ENCODE measurements around the gene ATP2A1. TPM values are rescaled to one million over a fixed set of nuclear protein-coding genes. Genes with fewer than 3 reads are reported as not detected.
"Not testable (repeated sequence)": the region's sequence is repeated elsewhere in the genome, so short reads cannot be mapped to it uniquely, and the experiment has no call there.

Gene ATP2A1
- polyA plus RNA-seq, 1 donor (not counting 4 experiments of a cell fraction or from before 2014, with no cell fraction given): 0.12 TPM

DNA sequence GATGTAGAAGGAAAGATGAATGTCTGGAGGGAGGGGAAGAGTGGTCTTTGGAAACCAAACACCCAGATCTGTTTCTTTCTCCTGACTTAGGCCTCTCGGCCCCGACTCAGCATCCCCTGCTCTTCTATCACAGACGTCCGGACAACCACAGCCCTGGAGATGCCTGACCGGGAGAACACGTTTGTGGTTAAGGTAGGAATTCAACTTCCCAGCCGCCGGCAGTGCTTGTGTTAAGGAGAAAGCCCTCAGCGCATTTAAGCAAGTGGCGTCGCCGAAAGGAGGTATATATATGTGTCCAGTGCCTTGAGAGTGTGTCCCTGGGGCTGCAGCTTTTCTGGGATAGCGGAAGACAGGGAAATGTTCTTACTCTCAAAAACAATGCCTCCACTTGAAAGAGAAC lies 11.0 kb upstream of the ATP2A1 start:
- dilution Hi-C loops (cut with MboI; ENCODE audit: extremely low pct_ligation_motif_present, low sequenced_read_pairs): no loop called here
- Histone ChIP-seq H3K27ac (ENCODE audit: control insufficient read depth, insufficient read depth, low read length) (no peak overlapping the region), H3K4me2 (ENCODE audit: control insufficient read depth, extremely low read depth, insufficient read depth, low read depth, low read length) (no peak overlapping the region), H3K4me1 (ENCODE audit: control insufficient read depth, extremely low read depth, insufficient read depth, low read length) (peaks cover 9% of the 10 kb centered on the region), H4K20me1 (ENCODE audit: control insufficient read depth, extremely low read depth, insufficient read depth, low read length) (no peaks in the 10 kb centered on the region), H2AFZ (ENCODE audit: control insufficient read depth, low read length) (no peak overlapping the region), H3K9me3 (ENCODE audit: control insufficient read depth, low read depth, low read length) (no peaks in the 10 kb centered on the region), H3K9me1 (ENCODE audit: control insufficient read depth, extremely low read depth, insufficient read depth, low read length) (no peaks in the 10 kb centered on the region), H3K36me3 (ENCODE audit: control insufficient read depth in 2 of 2, extremely low read depth in 1 of 2, insufficient read depth in 2 of 2, low read length in 2 of 2) (peaks cover 18 to 31% of the 10 kb centered on the region in 2 experiments), H3K4me3 (ENCODE audit: control insufficient read depth in 2 of 3, extremely low read depth in 1 of 3, insufficient read depth in 2 of 3, low read depth in 1 of 3, low read length in 3 of 3) (no peak overlapping the region), H3K27me3 (ENCODE audit: control insufficient read depth, extremely low read depth, insufficient read depth, low read length) (no peaks in the 10 kb centered on the region), H3K79me2 (ENCODE audit: control insufficient read depth, insufficient read depth, low read length) (peaks cover 37% of the 10 kb centered on the region), H3K9ac (ENCODE audit: control insufficient read depth, extremely low read depth, insufficient read depth, low read length) (no peak overlapping the region)
- no peak for DNase-seq (ENCODE audit: low read depth, low spot score)
- no peak for TF ChIP-seq EZH2 (IDR thresholded peaks at IDR 0.05; ENCODE audit: low read length)
- TF ChIP-seq, protein P1, sequence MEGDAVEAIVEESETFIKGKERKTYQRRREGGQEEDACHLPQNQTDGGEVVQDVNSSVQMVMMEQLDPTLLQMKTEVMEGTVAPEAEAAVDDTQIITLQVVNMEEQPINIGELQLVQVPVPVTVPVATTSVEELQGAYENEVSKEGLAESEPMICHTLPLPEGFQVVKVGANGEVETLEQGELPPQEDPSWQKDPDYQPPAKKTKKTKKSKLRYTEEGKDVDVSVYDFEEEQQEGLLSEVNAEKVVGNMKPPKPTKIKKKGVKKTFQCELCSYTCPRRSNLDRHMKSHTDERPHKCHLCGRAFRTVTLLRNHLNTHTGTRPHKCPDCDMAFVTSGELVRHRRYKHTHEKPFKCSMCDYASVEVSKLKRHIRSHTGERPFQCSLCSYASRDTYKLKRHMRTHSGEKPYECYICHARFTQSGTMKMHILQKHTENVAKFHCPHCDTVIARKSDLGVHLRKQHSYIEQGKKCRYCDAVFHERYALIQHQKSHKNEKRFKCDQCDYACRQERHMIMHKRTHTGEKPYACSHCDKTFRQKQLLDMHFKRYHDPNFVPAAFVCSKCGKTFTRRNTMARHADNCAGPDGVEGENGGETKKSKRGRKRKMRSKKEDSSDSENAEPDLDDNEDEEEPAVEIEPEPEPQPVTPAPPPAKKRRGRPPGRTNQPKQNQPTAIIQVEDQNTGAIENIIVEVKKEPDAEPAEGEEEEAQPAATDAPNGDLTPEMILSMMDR (optimal IDR thresholded peaks at IDR 0.05 in 1 of 3, IDR thresholded peaks at IDR 0.05 in 1 of 3, conservative IDR thresholded peaks at IDR 0.05 in 1 of 3; ENCODE audit: extremely low read depth in 1 of 3, insufficient read depth in 2 of 3, low read length in 3 of 3): no peak
- no peak for FAIRE-seq

DNA sequence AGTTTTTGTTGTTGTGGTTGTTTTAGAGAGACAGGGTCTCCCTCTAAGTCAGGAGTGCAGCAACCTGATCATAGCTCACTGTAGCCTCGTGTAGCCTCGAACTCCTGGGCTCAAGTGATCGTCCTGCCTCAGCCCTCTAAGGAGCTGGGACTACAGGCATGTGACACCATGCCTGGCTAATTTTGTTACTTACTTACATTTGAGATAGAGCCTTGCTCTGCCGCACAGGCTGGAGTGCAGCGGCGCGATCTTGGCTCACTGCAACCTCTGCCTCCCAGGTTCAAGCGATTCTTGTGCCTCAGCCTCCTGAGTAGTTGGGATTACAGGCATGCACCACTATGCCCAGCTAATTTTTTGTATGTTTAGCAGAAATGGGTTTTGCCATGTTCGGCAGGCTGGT lies 10.6 kb upstream of the ATP2A1 start:
- DNase-seq (ENCODE audit: low read depth, low spot score); dilution Hi-C loops (cut with MboI; ENCODE audit: extremely low pct_ligation_motif_present, low sequenced_read_pairs); H4K20me1 ChIP-seq (ENCODE audit: control insufficient read depth, extremely low read depth, insufficient read depth, low read length): not testable (repeated sequence)

DNA sequence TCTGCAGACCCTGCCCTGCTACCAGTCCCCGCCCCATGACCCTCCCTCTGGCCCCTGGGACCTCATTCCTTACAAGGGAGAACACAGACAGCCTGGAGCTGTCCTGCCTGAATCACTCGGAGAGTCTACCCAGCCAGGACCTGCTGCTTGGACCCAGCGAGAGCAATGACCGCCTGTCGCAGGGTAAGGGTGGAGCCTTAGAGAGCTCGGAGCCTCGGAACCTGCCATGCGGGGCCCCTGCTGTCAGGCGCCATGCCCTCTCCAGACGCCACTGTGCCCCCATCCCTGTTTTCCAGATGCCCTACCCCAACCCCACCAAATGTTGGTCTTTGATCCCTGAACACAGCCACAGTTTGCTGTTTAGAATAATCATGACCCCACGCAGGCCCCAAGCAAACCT lies 9.1 kb upstream of the ATP2A1 start:
- FAIRE-seq (no peak), DNase-seq (ENCODE audit: low read depth, low spot score) (no peak)
- no peaks in the 10 kb centered on the region for H4K20me1 ChIP-seq (ENCODE audit: control insufficient read depth, extremely low read depth, insufficient read depth, low read length)
- H3K4me3 ChIP-seq (ENCODE audit: control insufficient read depth in 2 of 3, extremely low read depth in 1 of 3, insufficient read depth in 2 of 3, low read depth in 1 of 3, low read length in 3 of 3): no peak overlapping the region
- no peaks in the 10 kb centered on the region for H3K9me1 ChIP-seq (ENCODE audit: control insufficient read depth, extremely low read depth, insufficient read depth, low read length)
- H3K9ac ChIP-seq (ENCODE audit: control insufficient read depth, extremely low read depth, insufficient read depth, low read length): no peak overlapping the region
- no peaks in the 10 kb centered on the region for H3K9me3 ChIP-seq (ENCODE audit: control insufficient read depth, low read depth, low read length)
- no peak for TF ChIP-seq EZH2 (IDR thresholded peaks at IDR 0.05; ENCODE audit: low read length)
- TF ChIP-seq, protein P1 (optimal IDR thresholded peaks at IDR 0.05 in 1 of 3, IDR thresholded peaks at IDR 0.05 in 1 of 3, conservative IDR thresholded peaks at IDR 0.05 in 1 of 3; ENCODE audit: extremely low read depth in 1 of 3, insufficient read depth in 2 of 3, low read length in 3 of 3): no peak
- H3K36me3 ChIP-seq (ENCODE audit: control insufficient read depth in 2 of 2, extremely low read depth in 1 of 2, insufficient read depth in 2 of 2, low read length in 2 of 2): peaks cover 25 to 36% of the 10 kb centered on the region in 2 experiments
- dilution Hi-C loops (cut with MboI; ENCODE audit: extremely low pct_ligation_motif_present, low sequenced_read_pairs): no loop called here
- no peak overlapping the region for H2AFZ ChIP-seq (ENCODE audit: control insufficient read depth, low read length)
- H3K79me2 ChIP-seq (ENCODE audit: control insufficient read depth, insufficient read depth, low read length): peaks cover 26% of the 10 kb centered on the region
- no peak overlapping the region for H3K4me2 ChIP-seq (ENCODE audit: control insufficient read depth, extremely low read depth, insufficient read depth, low read depth, low read length)
- peaks cover 8% of the 10 kb centered on the region for H3K4me1 ChIP-seq (ENCODE audit: control insufficient read depth, extremely low read depth, insufficient read depth, low read length)
- no peaks in the 10 kb centered on the region for H3K27me3 ChIP-seq (ENCODE audit: control insufficient read depth, extremely low read depth, insufficient read depth, low read length)
- no peak overlapping the region for H3K27ac ChIP-seq (ENCODE audit: control insufficient read depth, insufficient read depth, low read length)

More for the DNA sequence above, 10.6 kb upstream of the ATP2A1 start:
- H3K36me3 ChIP-seq (ENCODE audit: control insufficient read depth in 2 of 2, extremely low read depth in 1 of 2, insufficient read depth in 2 of 2, low read length in 2 of 2): peaks cover 20 to 31% of the 10 kb centered on the region in 2 experiments
- H3K9me1 ChIP-seq (ENCODE audit: control insufficient read depth, extremely low read depth, insufficient read depth, low read length); H3K27me3 ChIP-seq (ENCODE audit: control insufficient read depth, extremely low read depth, insufficient read depth, low read length); H3K4me2 ChIP-seq (ENCODE audit: control insufficient read depth, extremely low read depth, insufficient read depth, low read depth, low read length); H3K4me1 ChIP-seq (ENCODE audit: control insufficient read depth, extremely low read depth, insufficient read depth, low read length); H3K9ac ChIP-seq (ENCODE audit: control insufficient read depth, extremely low read depth, insufficient read depth, low read length); H3K9me3 ChIP-seq (ENCODE audit: control insufficient read depth, low read depth, low read length); FAIRE-seq; H3K4me3 ChIP-seq (ENCODE audit: control insufficient read depth in 2 of 3, extremely low read depth in 1 of 3, insufficient read depth in 2 of 3, low read depth in 1 of 3, low read length in 3 of 3); H2AFZ ChIP-seq (ENCODE audit: control insufficient read depth, low read length); H3K27ac ChIP-seq (ENCODE audit: control insufficient read depth, insufficient read depth, low read length): not testable (repeated sequence)
- H3K79me2 ChIP-seq (ENCODE audit: control insufficient read depth, insufficient read depth, low read length): peaks cover 36% of the 10 kb centered on the region
